Measurements from ENCODE around the gene NPHP4. TPM values are rescaled to one million over a fixed set of nuclear protein-coding genes. Genes with fewer than 3 reads are reported as not detected.
A peak's percentile ranks its signal among the peaks of the same experiment; 100 is the strongest.
"Not testable (repeated sequence)": the region's sequence is repeated elsewhere in the genome, so short reads cannot be mapped to it uniquely, and the experiment has no call there.

NPHP4 gene
- total RNA-seq, 1 donor = 6.5 TPM

DNA sequence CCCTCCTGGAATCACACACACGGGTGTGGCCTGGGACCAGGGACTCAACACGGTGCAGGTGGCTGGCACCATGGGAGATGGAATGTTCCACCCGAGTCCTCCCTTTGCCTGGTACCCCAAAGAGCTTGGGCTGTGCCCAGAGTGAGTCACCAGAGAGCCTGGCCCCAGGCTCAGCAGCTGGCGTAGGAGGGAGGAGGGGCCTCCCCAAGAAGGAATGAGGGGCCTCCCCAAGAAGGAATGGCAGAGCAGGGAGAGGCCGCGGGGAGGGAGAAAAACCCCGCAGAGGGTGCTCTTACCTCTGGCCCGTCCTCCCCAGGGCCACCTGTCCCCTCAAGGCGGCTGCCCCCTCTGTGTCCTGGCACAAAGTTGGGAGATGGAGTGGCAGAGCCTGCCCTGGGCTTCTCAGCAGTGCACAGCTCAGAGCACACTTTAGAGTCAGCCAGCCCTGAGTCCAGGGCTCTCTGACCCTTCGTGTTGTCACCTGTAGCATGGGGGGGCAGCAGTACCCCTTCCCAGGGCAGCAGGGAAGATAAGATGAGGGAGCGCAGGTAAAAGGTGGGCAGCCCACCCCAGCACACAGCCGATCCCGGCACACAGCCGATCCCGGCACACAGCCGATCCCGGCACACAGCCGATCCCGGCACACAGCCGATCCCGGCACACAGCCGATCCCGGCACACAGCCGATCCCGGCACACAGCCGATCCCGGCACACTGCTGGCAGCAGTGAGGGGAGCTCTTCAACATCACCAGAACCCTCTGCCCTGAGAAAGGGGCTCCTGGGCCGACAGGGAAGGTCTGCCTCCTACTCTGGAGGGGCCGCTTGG lies 33.3 kb upstream of the NPHP4 start:
- peak; percentile 7 for DNase-seq (ENCODE audit: low read depth)
- no peak for TF ChIP-seq CTCF (IDR thresholded peaks at IDR 0.05; ENCODE audit: insufficient read depth, low read depth, low read length)
- no peak overlapping the region for H3K4me3 ChIP-seq (ENCODE audit: low read depth, low read length)

GRCh38 chr1:6024376-6024775 lies 32.2 kb upstream of the NPHP4 start:
- DNase-seq (ENCODE audit: low read depth) = no peak
- no peak for TF ChIP-seq CTCF (IDR thresholded peaks at IDR 0.05; ENCODE audit: insufficient read depth, low read depth, low read length)
- H3K4me3 ChIP-seq (ENCODE audit: low read depth, low read length) = no peak overlapping the region

DNA sequence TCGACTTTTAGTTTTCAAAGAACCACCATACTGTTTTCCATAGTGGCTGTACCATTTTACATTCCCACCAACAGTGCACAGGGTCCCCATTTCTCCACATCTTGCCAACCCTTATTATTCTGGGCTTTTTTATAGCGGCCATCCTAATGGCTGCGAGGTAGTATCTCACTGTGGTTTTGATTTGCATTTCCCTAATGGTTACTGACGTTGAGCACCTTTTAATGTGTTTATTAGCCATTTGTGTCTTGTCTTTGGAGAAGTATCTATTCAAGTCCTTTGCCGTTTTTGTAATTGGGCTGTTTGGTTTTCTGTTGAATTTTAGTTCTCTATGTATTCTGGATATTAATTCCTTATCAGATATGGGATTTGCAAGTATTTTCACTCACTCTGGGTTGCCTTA lies 31.1 kb upstream of the NPHP4 start:
- H3K4me3 ChIP-seq (ENCODE audit: low read depth, low read length) = no peak overlapping the region
- TF ChIP-seq CTCF (IDR thresholded peaks at IDR 0.05; ENCODE audit: insufficient read depth, low read depth, low read length) = no peak

GRCh38 chr1:6022193-6022592 lies 30.0 kb upstream of the NPHP4 start:
- TF ChIP-seq CTCF (IDR thresholded peaks at IDR 0.05; ENCODE audit: insufficient read depth, low read depth, low read length) = no peak
- DNase-seq (ENCODE audit: low read depth) = no peak
- no peak overlapping the region for H3K4me3 ChIP-seq (ENCODE audit: low read depth, low read length)

More for the DNA sequence above, 31.1 kb upstream of the NPHP4 start:
- no peak for DNase-seq (ENCODE audit: low read depth)

- TF ChIP-seq CTCF (IDR thresholded peaks at IDR 0.05; ENCODE audit: insufficient read depth, low read depth, low read length) = no peak
- DNase-seq (ENCODE audit: low read depth) = no peak
- no peak overlapping the region for H3K4me3 ChIP-seq (ENCODE audit: low read depth, low read length)
These were observed 27.1 kb upstream of the NPHP4 start for GRCh38 chr1:6019166-6019845.

DNA sequence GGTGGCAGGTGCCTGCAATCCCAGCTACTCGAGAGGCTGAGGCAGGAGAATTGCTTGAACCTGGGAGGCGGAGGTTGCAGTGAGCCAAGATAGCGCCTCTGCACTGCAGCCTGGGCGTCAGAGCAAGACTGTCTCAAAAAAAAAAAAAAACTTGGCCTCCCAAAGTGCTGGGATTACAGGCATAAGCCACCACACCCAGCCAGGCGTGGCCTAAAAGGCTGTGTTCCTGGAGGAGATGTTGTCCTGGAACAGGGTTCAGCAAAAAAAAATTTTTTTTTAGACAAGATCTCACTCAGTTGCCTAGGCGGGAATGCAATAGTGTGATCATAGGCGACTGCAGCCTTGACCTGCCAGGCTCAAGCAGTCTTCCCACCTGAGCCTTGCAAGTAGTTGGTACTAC lies 25.4 kb upstream of the NPHP4 start:
- DNase-seq (ENCODE audit: low read depth); H3K4me3 ChIP-seq (ENCODE audit: low read depth, low read length): not testable (repeated sequence)

DNA sequence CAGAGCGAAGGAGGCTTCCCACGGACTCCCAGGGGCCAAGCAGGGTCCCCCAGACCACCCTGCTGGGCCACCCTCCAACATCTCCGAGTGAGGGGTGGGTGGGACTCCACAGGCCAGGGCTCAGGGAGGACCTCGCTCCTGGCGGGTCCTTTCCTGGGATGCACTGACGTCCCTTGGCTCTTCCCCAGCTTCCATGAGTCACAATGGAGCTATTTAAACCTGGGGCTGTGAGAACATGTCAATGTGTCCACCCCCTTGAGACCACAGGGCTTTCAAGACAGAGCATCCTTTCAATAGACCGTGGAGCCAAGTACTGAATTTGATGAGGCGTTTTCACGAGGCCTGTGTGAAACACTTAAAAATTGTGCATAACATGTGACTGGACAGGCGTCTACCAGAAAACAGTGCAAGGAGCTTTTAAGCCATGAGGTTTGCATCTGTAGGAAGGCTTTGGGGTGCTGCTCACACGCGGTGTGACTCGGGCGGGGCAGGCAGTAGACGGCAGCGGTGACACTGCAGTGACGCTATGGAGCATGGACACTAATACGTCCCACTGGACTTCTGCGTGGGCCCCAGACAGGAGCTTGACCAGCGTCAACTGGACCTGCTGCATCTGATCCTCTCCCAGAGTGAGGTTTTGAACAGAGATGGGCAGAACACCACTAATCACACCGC lies 24.1 kb upstream of the NPHP4 start:
- TF ChIP-seq CTCF (IDR thresholded peaks at IDR 0.05; ENCODE audit: insufficient read depth, low read depth, low read length) = no peak
- H3K4me3 ChIP-seq (ENCODE audit: low read depth, low read length) = no peak overlapping the region
- DNase-seq (ENCODE audit: low read depth) = peak; percentile 10

Measured in fibroblast of villous mesenchyme (primary cell).